A549 (cell line): ENCODE results near the gene TOP3B.

Source experiments
- CHD4 ChIP-seq: fragments of 200-600 bp; sonication (generic); IDR thresholded peaks from 2 replicates; pipeline ENCODE4 v1.6.1; 2016; ENCODE audit warnings: antibody characterized with exemption, mild to moderate bottlenecking, borderline replicate concordance
- MAX ChIP-seq: IDR thresholded peaks from 2 replicates; pipeline ENCODE4 v1.6.1; 2012

GRCh38 chr22:21989049-21989448, 6.5 kb upstream of the TOP3B start:
- TF ChIP-seq MAX (no peak), CHD4 (no peak)
